Spleen (tissue), 11 donors: Measurements from ENCODE around the gene SRP14. TPM values are rescaled to one million over a fixed set of nuclear protein-coding genes. Genes with fewer than 3 reads are reported as not detected.

Experiments
- DNase-seq: peaks from one replicate; pipeline ENCODE4 v3.0.0-alpha.2; 2020
- H3K27ac ChIP-seq, 8 donors: fragments of 200-600 bp; sonication (generic) in 7 of 8; 1 replicate in 4 of 8; 2 replicates in 4 of 8; pipeline versions ENCODE4 v1.5.0 to v1.8.0; 2016 to 2021; ENCODE audit warnings: inconsistent platforms in 4 of 8, mild to moderate bottlenecking in 4 of 8, moderate library complexity in 1 of 8
- H3K27me3 ChIP-seq, 7 donors: fragments of 200-600 bp; sonication (generic) in 6 of 7; replicated peaks in 1 of 7; 1 replicate in 4 of 7; 2 replicates in 3 of 7; pipeline versions ENCODE4 v1.5.0 to v1.8.0; 2016 to 2021; ENCODE audit warnings: inconsistent platforms in 3 of 7, mild to moderate bottlenecking in 1 of 7
- H3K36me3 ChIP-seq, 6 donors: fragments of 200-600 bp; sonication (generic) in 5 of 6; 1 replicate in 4 of 6; 2 replicates in 2 of 6; pipeline versions ENCODE4 v1.5.0 to v1.8.0; 2016 to 2021; ENCODE audit warnings: inconsistent platforms in 2 of 6
- H3K4me1 ChIP-seq, 6 donors: fragments of 200-600 bp; sonication (generic) in 5 of 6; 1 replicate in 3 of 6; 2 replicates in 3 of 6; pipeline versions ENCODE4 v1.5.0 to v1.8.0; 2016 to 2021; ENCODE audit warnings: inconsistent platforms in 3 of 6
- H3K4me3 ChIP-seq, 8 donors: fragments of 200-600 bp; sonication (generic) in 7 of 8; 1 replicate in 4 of 8; 2 replicates in 4 of 8; pipeline versions ENCODE4 v1.5.0 to v1.8.0; 2016 to 2021; ENCODE audit warnings: inconsistent platforms in 4 of 8, mild to moderate bottlenecking in 4 of 8, moderate library complexity in 2 of 8
- H3K9me3 ChIP-seq, 8 donors: fragments of 200-600 bp; sonication (generic) in 7 of 8; 1 replicate in 4 of 8; 2 replicates in 4 of 8; pipeline versions ENCODE4 v1.5.0 to v1.8.0; 2016 to 2021; ENCODE audit warnings: inconsistent platforms in 4 of 8
- CTCF ChIP-seq, 11 experiments: fragments of 200-600 bp in 7 of 11; fragments of 450-650 bp in 4 of 11; sonication (generic) in 4 of 11; IDR thresholded peaks in 8 of 11; conservative IDR thresholded peaks in 3 of 11; 1 replicate in 7 of 11; 2 replicates in 4 of 11; pipeline versions ENCODE4 v1.4.0 to v1.8.0; 2016 to 2021; ENCODE audit warnings: antibody characterized with exemption in 11 of 11, inconsistent platforms in 4 of 11, mild to moderate bottlenecking in 1 of 11
- POLR2A ChIP-seq, 3 donors: fragments of 450-650 bp; IDR thresholded peaks; one replicate each; pipeline ENCODE4 v1.5.1; 2017; ENCODE audit warnings: antibody characterized with exemption in 3 of 3, mild to moderate bottlenecking in 1 of 3
- POLR2AphosphoS5 ChIP-seq, 3 donors: sonication (generic); formaldehyde crosslinking; IDR thresholded peaks; one replicate each; pipeline ENCODE4 v1.5.1; 2017; ENCODE audit warnings: antibody characterized with exemption in 3 of 3
- WGBS, 5 donors: extraction: QIAGEN DNeasy Blood & Tissue Kit in 3 of 5; methylation state at CpG; one replicate each; pipeline versions ENCODE4 v1.1.5 to v1.1.7; 2013 to 2018; 5-methylcytosine and 5-hydroxymethylcytosine counted together
- intact Hi-C: fragments of 100-400 bp; cut with DNase I; formaldehyde crosslinking; loops from one replicate; pipeline ENCODE4 v1.15.0; 2023; ENCODE audit warnings: low total_unique reads
- polyA plus RNA-seq, 3 donors: library from polyadenylated mRNA; stranded (reverse); fragments of 200-250 nt; gene quantifications; one replicate each; pipeline ENCODE4 v1.2.1, GENCODE V29; 2013
- total RNA-seq, 7 donors: library from RNA; depleted of rRNA in 3 of 7; stranded (reverse); fragments of >200 nt in 3 of 7; fragmentation: NEBNext Ultra II Directional in 4 of 7; extraction: Animal tissue kit (Norgen Biotek cat#: 25700) in 4 of 7; gene quantifications; one replicate each; pipeline versions ENCODE4 v1.1.0 to v1.2.1, GENCODE V29; 2016 to 2021
- donor health status: healthy with polysubstance abuse.
- donor health status: DM: no; HTN: no; CAD: no; lungs with moderate emphysema.
- donor health status: DM: no; HTN: no; CAD: no.
- donor health status: Bipolar disorder and iron deficiency.
- donor health status: healthy.
- donor health status: DM: no; HTN: no; CAD: no.
- donor health status: DM: yes; HTN: yes; CAD: no.

Gene SRP14
- total and polyA plus RNA-seq, 10 donors: 109 to 356 (median 185) TPM

GRCh38 chr15:40069178-40070165 lies 30.5 kb upstream of the SRP14 start:
- H3K9me3 ChIP-seq: no peaks in the 10 kb centered on the region
- TF ChIP-seq CTCF (IDR thresholded peaks at IDR 0.05 in 8 of 11, conservative IDR thresholded peaks at IDR 0.05 in 3 of 11) (no peak), POLR2A (IDR thresholded peaks at IDR 0.05) (no peak), POLR2AphosphoS5 (IDR thresholded peaks at IDR 0.05) (peak; percentile 77 to 87 (median 83))
- no peaks in the 10 kb centered on the region for H3K27me3 ChIP-seq
- H3K4me1 ChIP-seq: peaks cover 0 to 41% (median 24%) of the 10 kb centered on the region in 6 donors
- peaks cover 0 to 7% (median 0%) of the 10 kb centered on the region in 6 donors for H3K36me3 ChIP-seq
- H3K4me3 ChIP-seq: peak overlapping the region in 1 of 8 donors; percentile 2
- DNase-seq: peak; percentile 93
- intact Hi-C loops: no loop called here
- peak overlapping the region; percentile 1 to 80 (median 72) for H3K27ac ChIP-seq
- 35 to 63% (median 52%) methylated on average over 18 to 32 of the region's 32 CpGs for WGBS, 5 donors

DNA sequence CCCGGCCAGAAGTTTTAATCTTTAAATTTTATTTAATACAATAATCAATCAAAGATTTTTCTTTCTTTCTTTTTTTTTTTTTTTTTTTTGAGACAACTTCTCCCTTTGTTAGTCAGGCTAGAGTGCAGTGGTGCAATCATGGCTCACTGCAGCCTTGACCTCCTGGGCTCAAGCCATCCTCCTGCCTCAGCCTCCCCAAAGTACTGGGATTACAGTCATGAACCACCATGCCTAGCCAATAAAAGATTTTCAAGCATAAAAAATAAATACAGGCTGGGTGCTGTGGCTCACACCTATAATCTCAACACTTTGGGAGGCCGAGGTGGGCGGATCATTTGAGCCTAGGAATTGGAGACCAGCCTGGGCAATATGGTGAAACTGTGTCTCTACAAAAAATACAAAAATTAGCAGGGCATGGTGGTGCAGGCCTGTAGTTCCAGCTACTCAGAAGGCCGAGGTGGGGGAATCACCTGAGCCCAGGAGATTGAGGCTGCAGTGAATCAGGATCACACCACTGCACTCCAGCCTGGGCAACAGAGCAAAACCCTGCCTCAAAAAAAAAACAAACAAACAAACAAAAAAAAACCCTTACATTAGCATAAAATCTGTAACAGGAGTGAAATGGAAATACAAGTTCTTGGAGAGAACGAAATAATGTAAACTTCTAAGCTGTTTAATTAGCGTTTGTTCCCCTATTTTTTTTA lies 29.1 kb upstream of the SRP14 start:
- intact Hi-C loops: no loop called here
- peaks cover 0 to 7% (median 0%) of the 10 kb centered on the region in 6 donors for H3K36me3 ChIP-seq
- no peak overlapping the region for H3K4me3 ChIP-seq
- H3K27ac ChIP-seq: no peak overlapping the region
- no peaks in the 10 kb centered on the region for H3K9me3 ChIP-seq
- WGBS, 5 donors: 92 to 94% (median 93%) methylated on average over 6 of the region's 6 CpGs
- H3K27me3 ChIP-seq: no peaks in the 10 kb centered on the region
- DNase-seq: peak; percentile 13
- TF ChIP-seq POLR2A (IDR thresholded peaks at IDR 0.05): no peak
- TF ChIP-seq CTCF (IDR thresholded peaks at IDR 0.05 in 8 of 11, conservative IDR thresholded peaks at IDR 0.05 in 3 of 11): no peak
- no peak for TF ChIP-seq POLR2AphosphoS5 (IDR thresholded peaks at IDR 0.05)
- H3K4me1 ChIP-seq: peaks cover 0 to 43% (median 29%) of the 10 kb centered on the region in 6 donors

DNA sequence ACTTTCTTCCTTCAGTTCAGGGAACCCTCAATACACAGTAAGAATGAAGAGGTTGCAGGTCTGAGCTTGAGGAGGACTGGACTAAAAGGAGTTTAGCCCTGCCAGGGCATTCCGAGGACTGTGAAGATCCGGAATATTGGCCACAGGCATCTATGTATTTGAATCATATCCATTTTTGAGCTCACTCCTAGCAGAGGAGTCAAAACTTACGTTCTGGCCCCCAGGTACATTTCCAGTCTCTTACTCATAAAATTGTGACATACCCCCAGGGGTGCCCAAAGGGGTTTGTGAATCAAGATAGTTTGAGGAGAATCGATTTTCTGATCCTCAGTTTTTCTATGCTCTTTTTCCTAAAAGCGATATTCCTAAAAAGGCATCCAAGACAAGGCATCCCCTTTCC lies 27.6 kb upstream of the SRP14 start:
- Histone ChIP-seq H3K36me3 (peaks cover 0 to 7% (median 0%) of the 10 kb centered on the region in 6 donors), H3K27me3 (no peaks in the 10 kb centered on the region), H3K4me3 (no peak overlapping the region), H3K4me1 (peaks cover 0 to 40% (median 29%) of the 10 kb centered on the region in 6 donors), H3K9me3 (no peaks in the 10 kb centered on the region), H3K27ac (no peak overlapping the region)
- no peak for DNase-seq
- TF ChIP-seq POLR2A (IDR thresholded peaks at IDR 0.05) (no peak), CTCF (IDR thresholded peaks at IDR 0.05 in 8 of 11, conservative IDR thresholded peaks at IDR 0.05 in 3 of 11) (no peak), POLR2AphosphoS5 (IDR thresholded peaks at IDR 0.05) (no peak)
- 93 to 95% (median 94%) methylated on average over 5 of the region's 5 CpGs for WGBS, 5 donors
- intact Hi-C loops: no loop called here
